OCI-M2 (cell line): Measurements from ENCODE around the gene UVRAG.

Source experiments
- DNase-seq: peaks from one replicate; lab custom pipeline; 2025; ENCODE audit not compliant: unreplicated experiment; lab: John Stamatoyannopoulos, UW

Gene UVRAG

DNA sequence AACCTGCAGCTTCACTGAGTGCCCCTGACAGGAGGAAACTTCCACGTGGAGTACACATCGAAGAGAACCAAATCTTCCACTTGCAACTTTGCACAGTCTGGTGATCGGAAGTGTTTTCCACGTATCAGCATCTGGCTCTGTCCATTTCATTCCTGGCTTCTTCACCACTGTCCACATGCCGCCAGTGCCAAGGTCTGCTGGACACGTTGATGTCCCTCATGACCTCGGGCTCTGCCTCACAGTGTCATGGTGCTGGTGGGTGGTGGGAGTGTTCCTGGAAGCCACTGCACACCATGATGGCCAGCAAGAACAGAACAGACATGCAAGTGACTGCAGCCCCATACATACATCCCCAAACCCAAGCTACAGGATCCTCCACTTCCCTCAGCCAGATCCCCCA is 342.9 kb downstream of the UVRAG start:
- no peak for DNase-seq

GRCh38 chr11:76158394-76159302 is 343.6 kb downstream of the UVRAG start:
- DNase-seq: no peak

GRCh38 chr11:76159303-76159937 is 344.4 kb downstream of the UVRAG start:
- DNase-seq: no peak

DNA sequence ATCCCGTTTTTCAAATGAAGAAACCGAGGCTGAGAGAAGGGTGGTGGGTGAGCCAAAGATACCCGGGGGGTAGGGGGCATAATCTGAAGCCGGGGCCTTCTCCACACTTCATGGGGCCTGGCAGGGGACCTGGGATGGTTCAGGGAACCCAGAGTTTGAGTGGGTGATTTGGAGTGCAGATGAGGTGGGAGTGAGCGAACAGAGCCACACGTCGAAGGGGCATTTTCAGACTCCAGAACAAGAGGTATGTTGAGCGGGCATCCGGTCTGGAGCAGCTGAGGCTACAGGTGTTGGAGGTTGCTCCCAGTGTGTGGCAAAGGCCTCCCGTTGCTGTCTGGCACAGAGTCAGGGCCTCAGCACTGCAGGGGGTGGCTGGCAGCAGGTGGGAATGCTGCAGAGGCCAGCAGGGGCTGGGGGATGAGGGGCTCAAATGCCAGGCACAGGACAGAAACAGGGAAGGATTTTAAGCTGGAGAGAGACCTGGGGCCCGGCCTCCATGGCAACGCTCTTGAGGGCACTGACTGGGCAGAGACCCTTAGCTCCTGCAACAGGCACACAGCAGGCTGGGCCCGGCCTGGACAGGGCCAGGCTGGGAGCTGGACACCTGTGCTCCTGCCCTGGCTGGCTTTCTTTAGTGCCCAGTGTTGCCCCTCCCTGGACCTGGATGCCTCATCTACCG is 345.1 kb downstream of the UVRAG start:
- no peak for DNase-seq

DNA sequence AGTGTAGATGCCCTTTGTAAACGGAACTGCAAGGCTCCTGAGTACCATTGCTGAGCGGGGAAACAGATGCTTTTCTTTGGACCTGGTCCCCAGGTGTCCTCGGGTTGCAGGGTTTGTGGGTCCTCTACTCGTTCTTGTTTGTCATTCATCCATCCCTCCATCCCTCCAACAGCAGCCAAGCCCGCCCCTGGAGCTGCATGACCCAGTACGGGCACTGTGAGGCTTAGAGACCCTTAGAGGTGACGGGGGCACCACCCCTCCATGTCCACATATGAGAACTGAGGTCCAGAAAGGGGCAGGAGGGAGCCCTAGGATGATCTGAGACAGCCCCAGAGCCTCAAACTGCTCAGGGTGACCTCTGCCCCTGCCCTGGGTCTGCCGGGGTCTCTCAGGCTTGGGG is 345.8 kb downstream of the UVRAG start:
- DNase-seq: no peak

DNA sequence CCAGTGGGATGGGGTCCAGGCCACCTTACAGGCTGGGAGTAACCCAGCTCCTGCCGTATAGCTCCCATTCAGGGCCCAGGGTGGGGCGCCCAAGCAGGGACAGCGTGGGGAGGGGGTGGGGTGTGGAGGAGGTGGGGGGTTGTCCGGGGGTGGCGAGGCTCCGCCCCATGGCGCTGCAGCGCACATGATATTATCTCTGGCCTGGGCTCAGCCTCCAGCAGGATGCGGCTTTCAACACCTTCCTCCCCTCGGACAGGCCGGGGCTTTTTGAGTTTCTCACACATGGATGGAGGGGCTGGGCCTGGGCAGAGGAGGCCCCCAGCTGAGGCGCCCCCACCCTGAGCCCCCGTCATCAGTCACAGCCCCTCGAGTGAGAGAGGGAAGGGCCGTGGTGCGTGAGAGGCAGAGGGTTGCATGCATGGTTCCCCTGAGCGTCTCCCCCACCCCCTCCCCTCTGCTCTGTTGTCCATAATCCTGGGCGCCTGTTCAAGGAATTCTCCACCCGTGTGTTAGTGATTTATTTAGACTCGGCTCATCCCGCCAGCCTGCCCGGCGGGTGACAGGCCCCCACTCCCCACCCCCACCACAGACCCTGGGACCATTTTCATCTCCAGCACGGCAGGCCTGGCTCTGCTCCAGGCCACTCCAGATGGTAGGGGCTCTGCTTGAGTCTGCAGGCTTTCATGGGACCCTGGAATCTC is 346.4 kb downstream of the UVRAG start:
- no peak for DNase-seq

- DNase-seq: no peak
Observed at GRCh38 chr11:76162336-76163288, 347.6 kb downstream of the UVRAG start.

- DNase-seq: no peak
Observed at GRCh38 chr11:76163289-76163880, 348.4 kb downstream of the UVRAG start.

- no peak for DNase-seq
Observed at GRCh38 chr11:76164081-76164480, 349.1 kb downstream of the UVRAG start.

DNA sequence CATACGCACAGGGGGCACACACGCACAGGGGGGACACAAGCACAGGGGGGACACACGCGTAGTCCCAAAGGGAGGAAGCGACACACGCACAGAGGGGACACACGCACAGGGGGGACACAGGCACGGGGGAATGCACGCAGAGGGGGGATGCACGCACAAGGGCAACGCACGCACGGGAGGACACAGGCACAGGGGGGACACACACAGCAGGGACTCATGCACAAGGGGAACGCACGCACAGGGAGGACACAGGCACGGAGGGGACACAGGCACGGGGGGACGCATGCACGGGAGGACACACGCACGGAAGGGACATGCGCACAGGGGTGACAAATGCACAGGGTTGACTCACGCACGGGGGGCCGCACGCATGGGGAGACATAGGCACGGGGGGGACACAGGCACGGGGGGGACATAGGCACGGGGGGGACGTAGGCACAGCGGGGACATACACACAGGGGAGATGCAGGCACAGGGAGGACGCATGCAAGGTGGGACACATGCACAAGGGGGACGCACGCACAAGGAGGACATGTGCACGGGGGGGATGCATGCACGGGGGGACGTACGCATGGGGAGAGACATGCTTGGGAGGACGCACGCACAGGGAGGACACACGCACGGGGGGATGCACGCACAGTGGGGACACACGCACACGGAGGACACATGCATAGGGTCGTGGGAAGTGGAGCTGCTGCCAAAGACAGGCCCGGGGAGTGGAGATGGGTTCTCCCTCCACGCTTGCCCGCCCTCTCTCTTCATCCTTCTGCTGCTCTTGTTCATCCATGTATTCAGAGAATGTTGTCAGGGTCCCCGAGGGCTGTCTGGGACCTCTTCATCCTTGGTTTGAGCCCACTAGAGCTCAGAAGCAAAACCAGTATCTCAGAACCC is 350.1 kb downstream of the UVRAG start:
- no peak for DNase-seq

- no peak for DNase-seq
Observed at GRCh38 chr11:76166314-76166713, 351.3 kb downstream of the UVRAG start.

DNA sequence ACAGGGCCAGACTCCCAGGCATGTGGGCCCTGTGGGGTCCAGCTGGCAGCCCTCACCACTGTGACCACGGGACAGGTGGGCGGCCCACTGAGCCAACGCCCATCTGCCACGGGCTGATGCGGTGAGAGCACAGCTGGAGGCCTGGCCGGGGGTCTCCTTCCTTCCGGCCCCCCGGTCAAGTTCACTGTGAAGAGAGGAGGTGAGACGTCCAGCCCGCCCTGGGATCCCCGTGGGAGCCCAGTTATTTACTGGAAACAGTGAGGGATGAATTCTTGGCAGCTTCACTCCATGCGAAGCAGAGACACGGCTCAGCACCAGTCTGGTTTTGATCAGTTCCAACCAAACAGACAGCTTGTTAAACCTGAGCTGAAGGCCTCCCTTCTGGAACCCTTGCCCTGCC is 352.6 kb downstream of the UVRAG start:
- no peak for DNase-seq

- DNase-seq: no peak
Observed at GRCh38 chr11:76169473-76169896, 354.5 kb downstream of the UVRAG start.

DNA sequence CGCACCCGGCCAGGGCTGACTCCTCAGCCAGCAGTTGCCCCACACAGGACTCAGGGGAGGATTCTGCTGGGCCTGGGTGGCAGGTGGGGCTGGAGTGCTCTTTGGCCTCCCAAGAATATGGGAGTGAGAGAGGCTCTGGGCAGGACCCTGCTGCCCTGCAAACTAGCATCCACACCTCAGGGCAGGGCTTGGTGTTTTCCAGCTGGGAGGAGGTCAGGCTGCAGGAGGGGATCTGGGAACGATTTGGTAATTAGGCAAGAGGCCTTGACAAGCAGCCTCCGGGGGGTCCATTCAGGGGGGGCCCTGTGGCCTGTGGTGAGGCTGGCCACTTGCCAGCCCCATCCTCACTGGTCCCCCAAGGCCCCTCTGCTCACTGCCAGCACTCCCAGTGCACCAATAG is 355.5 kb downstream of the UVRAG start:
- DNase-seq: no peak

DNA sequence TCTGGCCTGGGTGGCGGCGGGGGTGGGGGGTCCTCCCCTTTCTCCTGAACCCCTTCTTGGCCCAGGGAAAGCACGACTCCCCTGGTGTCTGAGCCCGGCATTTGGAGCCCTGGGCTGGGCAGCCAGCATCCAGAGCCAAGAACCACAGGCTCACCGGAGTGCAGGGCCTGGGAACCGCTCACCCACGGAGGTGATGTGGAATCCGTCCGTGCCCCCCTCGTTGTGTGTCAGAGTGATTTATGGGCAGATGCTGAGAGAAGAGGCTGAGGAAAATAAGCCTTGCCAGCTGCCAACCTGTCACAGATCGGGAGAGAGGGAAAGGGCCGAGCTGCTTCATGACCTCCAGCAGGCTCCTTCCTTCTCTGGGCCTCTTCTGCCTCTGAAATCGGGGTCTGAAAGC is 357.6 kb downstream of the UVRAG start:
- no peak for DNase-seq

DNA sequence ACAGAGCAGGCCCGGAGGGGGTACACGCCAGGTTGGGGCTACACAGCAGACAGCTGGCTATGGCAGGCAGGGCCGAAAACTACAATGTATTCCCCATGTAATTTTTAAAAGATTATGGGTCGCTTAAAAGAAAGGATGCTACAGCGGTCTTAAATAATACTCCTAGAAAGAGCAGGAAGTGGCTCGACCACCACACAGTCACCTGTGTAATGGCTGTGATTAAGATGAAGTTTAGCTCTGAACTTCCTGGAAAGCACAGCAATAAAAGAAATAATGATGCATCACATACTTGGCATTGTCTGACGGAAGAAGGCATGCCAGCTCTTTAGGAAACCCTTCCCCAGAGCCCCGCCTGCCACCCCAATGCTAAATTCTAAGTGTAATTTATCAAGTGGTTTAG is 358.7 kb downstream of the UVRAG start:
- DNase-seq: no peak

DNA sequence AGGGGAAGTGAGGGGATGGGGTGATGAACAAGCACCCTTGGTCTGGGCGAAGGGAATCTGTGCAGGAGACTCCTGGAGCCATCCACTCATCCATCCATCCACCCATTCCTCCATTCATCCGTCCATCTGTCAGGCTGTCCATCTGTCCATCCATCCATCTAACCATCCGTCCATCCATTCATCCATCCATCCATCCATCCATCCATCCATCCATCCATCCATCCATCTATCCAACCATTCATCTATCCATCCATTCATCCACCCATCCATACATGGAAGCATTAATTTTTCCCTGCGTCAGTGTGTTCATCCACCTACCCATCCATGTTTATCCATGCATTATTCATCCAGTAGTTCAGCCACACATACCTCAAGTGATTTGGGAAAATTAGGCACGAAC is 359.3 kb downstream of the UVRAG start:
- DNase-seq: no peak

DNA sequence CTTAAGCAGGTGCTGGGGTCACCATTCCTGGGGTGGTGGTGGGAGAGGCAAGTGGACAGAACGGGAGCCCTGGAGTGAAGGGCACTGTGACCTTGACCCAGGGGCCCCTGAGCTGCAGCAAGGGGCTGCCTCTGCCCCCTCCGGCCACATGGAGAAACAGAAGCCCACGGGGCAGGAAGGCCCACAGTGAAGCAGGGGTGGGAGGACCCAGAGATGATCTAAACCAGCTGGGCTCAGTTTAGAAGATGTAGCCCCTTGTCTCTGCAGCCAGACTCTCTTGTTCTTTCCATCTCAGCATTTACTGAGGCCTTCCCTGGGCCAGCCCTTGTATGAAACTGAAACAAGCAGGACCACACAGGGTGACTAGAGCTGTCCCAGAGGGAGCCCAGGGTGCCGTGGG is 360.8 kb downstream of the UVRAG start:
- DNase-seq: no peak

DNA sequence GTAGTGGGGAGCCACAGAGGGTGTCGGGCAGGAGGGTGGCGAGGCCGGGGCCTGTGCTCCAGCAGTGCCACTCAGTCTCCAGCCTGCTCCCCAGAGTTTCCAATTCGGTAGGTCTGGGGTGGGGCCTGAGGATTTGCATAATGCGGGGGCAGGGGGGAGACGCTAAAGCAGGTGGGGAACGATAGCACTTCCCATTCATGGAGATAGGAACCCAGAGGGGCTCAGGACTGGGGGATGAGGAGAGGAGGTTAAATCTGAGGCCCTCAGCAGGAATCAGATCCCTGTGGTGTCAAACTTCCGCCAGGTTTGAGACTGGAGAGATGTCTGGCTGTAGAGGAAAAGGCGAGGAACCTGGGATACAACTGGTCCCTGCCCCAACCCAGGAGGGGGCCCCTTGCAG is 361.5 kb downstream of the UVRAG start:
- no peak for DNase-seq
